HuH-7.5 (cell line): ENCODE results near the gene LDLRAP1.

Source experiments
- DNase-seq: peaks from one replicate; pipeline ENCODE4 v3.0.0; 2011; ENCODE audit warnings: low spot score

The LDLRAP1 gene

DNA sequence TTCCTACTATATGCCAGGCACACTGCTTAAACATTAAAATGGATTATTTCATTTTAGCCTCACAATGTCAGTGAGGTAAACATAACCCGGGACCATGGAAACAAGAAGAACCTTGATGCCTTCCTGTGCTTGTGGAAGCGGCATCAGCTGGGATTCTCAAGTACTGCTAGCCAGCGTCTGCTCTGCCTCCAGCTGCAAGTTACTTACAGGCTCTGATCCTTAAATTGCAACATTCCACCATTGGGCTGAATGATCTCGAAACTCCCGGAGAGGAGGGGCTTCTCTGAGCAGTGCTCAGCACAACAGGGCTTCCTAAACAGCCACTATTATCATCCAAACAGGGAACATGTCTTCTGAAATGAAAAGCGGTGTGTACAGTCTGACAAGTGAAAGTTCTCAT is 66.5 kb downstream of the LDLRAP1 start:
- DNase-seq, result no peak

DNA sequence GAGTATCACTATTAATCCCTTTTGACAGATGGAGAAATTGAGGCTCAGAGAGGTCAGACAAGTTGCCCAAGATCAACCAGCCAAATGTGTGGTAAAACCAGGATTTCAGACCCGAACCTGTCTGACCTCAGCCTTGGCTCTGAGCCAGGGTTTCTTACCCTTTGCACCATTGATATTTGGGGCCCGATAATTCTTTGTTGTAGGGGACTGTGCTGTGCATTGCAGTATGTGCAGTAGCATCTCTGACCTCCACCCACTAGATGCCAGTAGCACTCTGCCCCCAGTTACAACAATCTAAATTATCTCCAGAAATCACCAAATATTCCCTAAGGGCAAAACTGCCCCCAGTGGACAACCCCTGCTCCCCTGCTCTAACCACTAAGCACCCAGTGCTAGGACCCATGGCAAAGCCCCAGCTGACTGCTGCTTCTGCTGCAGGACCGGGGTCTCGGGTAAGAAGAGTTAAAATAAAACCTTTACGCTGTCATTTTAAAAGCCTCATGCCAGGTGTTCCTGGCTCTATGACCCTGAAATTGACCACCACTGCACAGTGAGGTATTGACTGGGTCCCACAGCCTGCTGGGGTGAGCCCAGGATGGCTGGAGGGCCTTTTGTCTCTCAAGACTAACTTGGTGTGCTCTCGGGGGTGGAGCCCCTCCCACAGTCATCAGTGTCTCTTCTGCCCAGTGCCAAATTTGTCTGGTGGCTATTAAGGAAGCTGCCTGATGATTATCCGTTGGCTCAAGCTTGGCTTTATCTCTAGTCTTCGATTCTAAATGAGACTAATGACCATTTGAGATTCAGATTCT is 67.6 kb downstream of the LDLRAP1 start:
- no peak for DNase-seq

- no peak for DNase-seq
Measured at GRCh38 chr1:25611843-25612242, 68.4 kb downstream of the LDLRAP1 start.

- no peak for DNase-seq
Measured at GRCh38 chr1:25612421-25612820, 69.0 kb downstream of the LDLRAP1 start.

GRCh38 chr1:25613091-25613490 is 69.7 kb downstream of the LDLRAP1 start:
- DNase-seq, result no peak

GRCh38 chr1:25614501-25615171 is 71.2 kb downstream of the LDLRAP1 start:
- no peak for DNase-seq

DNA sequence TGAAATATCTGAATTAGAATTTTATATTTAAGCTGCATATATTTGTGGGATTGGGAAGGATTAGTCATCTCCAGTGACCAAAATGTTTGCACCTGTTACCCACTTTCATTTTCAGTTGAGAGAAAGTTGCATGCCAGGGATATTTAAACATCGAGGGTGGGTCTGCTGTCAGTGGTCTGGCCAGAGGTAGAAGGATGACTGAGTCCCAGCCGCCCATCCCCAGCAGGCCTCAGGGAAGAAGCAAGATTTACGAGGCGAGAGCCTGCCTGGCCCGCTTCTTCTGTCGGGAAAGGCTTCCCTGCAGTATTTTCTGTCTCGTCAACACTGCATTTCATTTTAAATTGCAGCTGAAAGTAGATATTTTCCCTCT is 71.8 kb downstream of the LDLRAP1 start:
- no peak for DNase-seq

GRCh38 chr1:25615563-25616094 is 72.2 kb downstream of the LDLRAP1 start:
- no peak for DNase-seq

DNA sequence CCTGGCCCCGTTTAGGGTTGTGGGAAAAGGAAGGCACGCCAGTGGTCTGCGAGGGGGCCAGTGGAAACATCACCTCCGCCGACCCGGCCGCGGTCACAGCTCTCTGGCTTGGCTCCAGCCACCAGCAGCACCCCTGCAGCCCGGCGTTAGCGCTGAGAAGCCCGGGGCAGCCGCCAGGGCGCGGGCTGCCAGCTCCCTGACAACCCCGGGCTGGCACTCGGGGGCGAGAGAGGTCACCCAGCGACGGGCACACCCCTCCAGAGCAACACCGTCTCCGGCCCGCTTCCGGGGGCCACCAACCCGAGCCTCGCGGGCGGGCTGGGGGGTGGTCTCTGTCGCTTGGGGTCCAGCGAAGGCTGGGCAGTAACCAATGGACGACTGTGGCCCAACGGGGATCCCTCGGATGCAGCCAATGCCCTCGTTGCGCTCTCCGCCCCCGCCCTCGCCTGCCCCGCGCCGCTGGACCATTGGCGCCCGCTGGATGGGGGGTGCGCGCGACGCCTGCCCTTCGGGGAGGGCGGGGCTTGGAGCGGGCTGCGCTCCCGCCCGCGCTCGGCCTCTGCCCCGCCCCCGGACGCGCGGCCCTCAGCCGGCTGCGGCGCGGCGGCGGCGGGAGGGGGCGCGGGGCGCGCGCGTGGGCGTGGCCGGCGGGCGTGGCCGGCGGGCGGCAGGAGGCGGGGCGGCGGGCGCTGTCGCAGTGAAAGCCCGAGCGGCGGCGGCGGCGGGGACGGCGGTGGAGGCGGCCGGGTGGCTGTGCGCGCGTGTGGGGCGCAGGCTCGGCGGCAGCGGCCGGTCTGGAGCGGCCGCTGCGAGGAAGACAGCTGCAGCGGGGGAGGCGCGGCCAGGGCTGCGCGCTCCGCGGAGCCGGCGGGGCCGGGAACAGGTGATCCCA is 72.9 kb downstream of the LDLRAP1 start, which contains the start of gene MAN1C1:
Gene MAN1C1 (plus strand): TSS at position 697 of the 892 bp plus-strand sequence. CDS start 1,007 bp downstream, outside the sequence.
- DNase-seq, result peak; percentile 93

GRCh38 chr1:25616987-25617624 is 73.7 kb downstream of the LDLRAP1 start:
- peak; percentile 20 for DNase-seq

DNA sequence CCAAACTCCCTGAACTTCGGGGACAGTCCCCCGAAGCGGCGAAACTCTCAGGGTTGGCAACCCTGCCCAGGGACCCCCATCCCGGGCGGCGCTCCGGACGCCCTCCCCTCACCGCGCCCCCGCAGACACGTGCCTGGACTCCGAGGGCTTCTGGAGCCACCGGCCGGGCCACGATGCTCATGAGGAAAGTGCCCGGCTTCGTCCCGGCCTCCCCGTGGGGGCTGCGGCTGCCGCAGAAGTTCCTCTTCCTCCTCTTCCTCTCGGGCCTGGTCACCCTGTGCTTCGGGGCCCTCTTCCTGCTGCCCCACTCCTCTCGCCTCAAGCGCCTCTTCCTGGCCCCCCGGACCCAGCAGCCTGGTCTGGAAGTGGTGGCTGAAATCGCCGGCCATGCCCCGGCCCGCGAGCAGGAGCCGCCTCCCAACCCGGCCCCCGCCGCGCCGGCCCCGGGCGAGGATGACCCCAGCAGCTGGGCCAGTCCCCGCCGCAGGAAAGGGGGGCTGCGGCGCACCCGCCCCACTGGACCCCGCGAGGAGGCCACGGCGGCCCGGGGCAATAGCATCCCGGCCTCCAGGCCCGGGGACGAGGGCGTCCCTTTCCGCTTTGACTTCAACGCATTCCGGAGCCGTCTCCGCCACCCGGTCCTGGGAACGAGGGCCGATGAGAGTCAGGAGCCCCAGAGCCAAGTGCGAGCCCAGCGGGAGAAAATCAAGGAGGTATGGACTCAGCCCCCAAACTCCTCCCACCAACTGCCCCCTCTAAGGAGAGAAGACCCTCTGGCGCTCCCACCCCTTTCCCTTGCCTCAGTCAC is 74.4 kb downstream of the LDLRAP1 start:
- DNase-seq, result no peak

GRCh38 chr1:25618433-25618808 is 75.0 kb downstream of the LDLRAP1 start:
- DNase-seq, result no peak
